Duodenal mucosa (tissue), 2 donors: Measurements from ENCODE around the gene PRR9.

Source experiments
- H3K27ac ChIP-seq: one replicate; pipeline ENCODE4 v1.7.0; 2013; ENCODE audit warnings: low read depth, low read length
- H3K27me3 ChIP-seq, 2 donors: one replicate each; pipeline ENCODE4 v1.7.0; 2013; ENCODE audit warnings: low read length in 2 of 2, control low read depth in 1 of 2; ENCODE audit not compliant: insufficient read depth in 2 of 2, control insufficient read depth in 1 of 2
- H3K36me3 ChIP-seq, 2 donors: one replicate each; pipeline ENCODE4 v1.7.0; 2013; ENCODE audit warnings: low read length in 2 of 2, control low read depth in 1 of 2; ENCODE audit not compliant: insufficient read depth in 2 of 2, control insufficient read depth in 1 of 2
- H3K4me1 ChIP-seq, 2 donors: one replicate each; pipeline ENCODE4 v1.7.0; 2013; ENCODE audit warnings: low read length in 2 of 2, control low read depth in 1 of 2; ENCODE audit not compliant: insufficient read depth in 2 of 2, control insufficient read depth in 1 of 2
- H3K4me3 ChIP-seq, 2 donors: one replicate each; pipeline ENCODE4 v1.7.0; 2013; ENCODE audit warnings: low read length in 2 of 2, low read depth in 1 of 2
- H3K9ac ChIP-seq, 2 donors: one replicate each; pipeline ENCODE4 v1.7.0; 2013; ENCODE audit warnings: low read length in 2 of 2, low read depth in 1 of 2
- H3K9me3 ChIP-seq, 2 donors: one replicate each; pipeline ENCODE4 v1.7.0; 2013; ENCODE audit warnings: low read length in 2 of 2, control low read depth in 1 of 2; ENCODE audit not compliant: control insufficient read depth in 1 of 2

PRR9 gene

DNA sequence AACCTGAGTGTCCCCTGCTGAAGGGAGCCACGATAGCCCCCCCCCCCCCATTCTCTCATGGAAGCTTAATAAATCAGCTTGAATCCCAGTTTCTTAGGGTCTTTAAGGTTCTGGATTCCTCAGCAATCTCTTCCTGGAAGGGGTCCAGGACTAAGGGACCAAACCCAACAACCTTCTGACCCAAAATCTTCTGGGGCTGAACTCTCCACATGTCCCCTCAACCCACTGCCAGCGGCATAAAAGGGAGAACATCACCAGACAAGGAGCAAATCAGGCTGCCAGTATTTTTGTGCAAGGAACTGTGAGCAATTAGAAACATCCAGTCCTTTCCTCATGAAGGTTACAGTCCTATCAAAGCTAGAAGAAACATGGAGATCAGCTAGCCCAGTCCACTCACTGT lies 29.4 kb downstream of the PRR9 start:
- no peak overlapping the region for H3K9ac ChIP-seq
- H3K4me1 ChIP-seq = no peaks in the 10 kb centered on the region
- no peaks in the 10 kb centered on the region for H3K9me3 ChIP-seq
- H3K27me3 ChIP-seq = peaks cover 0 to 11% of the 10 kb centered on the region in 2 donors
- H3K36me3 ChIP-seq = no peaks in the 10 kb centered on the region
- no peak overlapping the region for H3K4me3 ChIP-seq
- no peak overlapping the region for H3K27ac ChIP-seq

DNA sequence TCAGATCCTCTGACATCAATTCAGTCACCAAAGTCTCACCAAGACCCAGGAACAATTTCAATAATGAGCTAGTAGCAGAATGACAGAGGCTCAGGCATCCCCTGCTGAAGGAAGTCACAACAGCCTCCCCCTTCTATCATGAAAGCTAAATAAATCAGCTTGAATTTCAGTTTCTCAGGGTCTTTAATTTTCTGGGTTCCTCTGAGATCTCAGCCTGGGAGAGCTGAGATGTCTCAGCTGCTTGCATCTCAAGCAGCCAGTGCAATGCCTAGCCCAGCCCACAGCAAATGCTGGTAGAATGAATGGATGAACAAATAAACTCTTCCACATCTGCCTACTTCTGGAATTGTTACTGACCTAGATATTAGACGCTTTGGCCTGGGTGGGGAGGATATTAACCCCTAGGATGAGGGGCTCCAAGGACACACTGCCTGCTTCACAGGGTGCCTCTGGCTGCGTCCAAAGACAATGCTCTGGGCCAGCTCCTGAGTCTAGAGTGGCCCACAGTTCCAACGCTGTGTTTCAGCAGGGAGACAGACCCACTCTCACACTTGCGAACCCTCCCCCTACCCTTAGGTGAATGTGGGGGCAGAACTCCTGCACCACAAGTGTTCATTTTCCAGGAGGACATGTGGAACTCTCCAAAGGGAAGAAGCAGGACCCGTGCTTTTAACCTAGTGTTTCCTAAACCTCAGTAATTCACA lies 30.9 kb downstream of the PRR9 start:
- peaks cover 0 to 11% of the 10 kb centered on the region in 2 donors for H3K27me3 ChIP-seq
- H3K9me3 ChIP-seq = no peaks in the 10 kb centered on the region
- H3K9ac ChIP-seq = no peak overlapping the region
- H3K4me3 ChIP-seq = no peak overlapping the region
- H3K36me3 ChIP-seq = no peaks in the 10 kb centered on the region
- H3K4me1 ChIP-seq = no peaks in the 10 kb centered on the region
- H3K27ac ChIP-seq = no peak overlapping the region

DNA sequence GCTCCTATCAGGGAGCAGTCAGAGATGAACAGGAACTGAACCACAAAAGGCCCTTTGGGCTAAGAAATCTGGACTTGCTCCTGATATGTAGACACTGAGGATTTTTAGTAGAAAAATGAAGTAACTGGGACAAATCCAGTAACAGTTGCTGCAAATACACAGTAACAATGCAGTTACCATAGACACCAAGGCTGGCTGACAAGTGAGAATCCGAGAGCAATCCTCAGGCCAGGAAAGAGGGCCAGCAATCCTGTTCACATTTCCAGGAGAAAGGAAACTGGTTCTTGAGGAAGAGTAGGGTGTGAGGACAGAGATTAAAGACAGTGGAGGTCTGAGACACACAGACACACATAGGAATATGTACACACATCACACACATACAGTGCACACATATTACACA lies 32.8 kb downstream of the PRR9 start:
- Histone ChIP-seq H3K27me3 (peaks cover 0 to 11% of the 10 kb centered on the region in 2 donors), H3K36me3 (no peaks in the 10 kb centered on the region), H3K4me3 (no peak overlapping the region), H3K4me1 (no peaks in the 10 kb centered on the region), H3K9me3 (no peaks in the 10 kb centered on the region), H3K27ac (no peak overlapping the region), H3K9ac (no peak overlapping the region)

DNA sequence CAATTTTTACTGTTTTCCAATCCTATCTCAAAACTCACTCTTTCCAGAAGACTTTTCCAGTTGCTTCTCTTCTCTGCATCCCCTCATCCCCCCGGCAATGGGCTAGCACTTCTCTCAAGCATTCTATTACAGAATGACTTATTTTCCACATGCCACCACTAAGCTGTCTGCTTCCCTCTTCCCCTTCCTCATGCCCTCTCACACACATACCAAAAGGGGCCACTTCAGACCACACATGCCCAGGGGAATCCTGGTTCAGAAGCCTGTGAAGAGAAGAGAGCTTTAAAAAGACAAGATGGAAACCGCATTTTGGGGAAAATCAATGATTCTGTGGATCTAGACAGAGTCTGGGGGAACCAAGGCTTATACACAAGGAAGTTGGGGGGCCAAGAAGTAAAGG lies 33.7 kb downstream of the PRR9 start:
- Histone ChIP-seq H3K27me3 (peaks cover 0 to 11% of the 10 kb centered on the region in 2 donors), H3K9me3 (no peaks in the 10 kb centered on the region), H3K9ac (no peak overlapping the region), H3K27ac (no peak overlapping the region), H3K36me3 (no peaks in the 10 kb centered on the region), H3K4me1 (no peaks in the 10 kb centered on the region), H3K4me3 (no peak overlapping the region)

DNA sequence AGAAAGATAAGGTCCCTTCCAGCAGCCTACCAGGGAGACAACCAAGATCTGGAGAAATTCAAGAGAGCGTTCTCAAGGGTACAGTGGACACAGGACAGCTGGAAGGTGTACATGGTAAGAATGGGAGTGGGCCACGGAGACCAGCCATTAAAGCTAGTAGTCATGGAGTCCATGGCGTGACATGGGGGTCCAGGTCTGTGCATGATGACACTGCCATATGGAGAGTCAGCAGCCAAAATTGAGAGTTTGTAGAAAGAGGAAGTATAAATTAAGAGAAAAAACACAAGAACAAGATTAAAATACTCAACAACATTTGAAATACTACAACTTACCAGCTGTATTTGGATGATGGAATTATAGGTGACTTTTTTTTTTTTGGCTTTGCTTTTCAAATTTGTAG lies 34.2 kb downstream of the PRR9 start:
- no peak overlapping the region for H3K27ac ChIP-seq
- H3K4me3 ChIP-seq = no peak overlapping the region
- no peaks in the 10 kb centered on the region for H3K4me1 ChIP-seq
- no peaks in the 10 kb centered on the region for H3K9me3 ChIP-seq
- no peaks in the 10 kb centered on the region for H3K36me3 ChIP-seq
- no peak overlapping the region for H3K9ac ChIP-seq
- peaks cover 0 to 11% of the 10 kb centered on the region in 2 donors for H3K27me3 ChIP-seq

DNA sequence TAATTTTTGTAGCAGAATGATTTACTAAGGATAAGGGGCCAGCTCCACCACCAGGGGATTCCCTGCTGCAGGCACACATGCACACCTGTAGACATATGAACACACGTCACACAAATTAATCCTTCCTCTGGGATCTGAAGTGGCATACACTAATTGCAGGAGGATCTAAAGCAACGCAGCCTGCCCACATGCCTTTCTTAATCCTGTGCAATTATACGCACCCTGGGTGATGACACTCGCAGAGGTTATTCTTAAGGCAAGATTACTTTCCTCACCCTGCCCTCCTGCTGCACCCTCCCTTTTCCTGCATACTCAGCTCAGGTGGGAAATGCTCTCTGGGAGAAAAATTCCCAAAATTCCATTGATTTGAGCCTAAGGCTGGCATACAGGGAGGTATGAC lies 34.6 kb downstream of the PRR9 start:
- no peaks in the 10 kb centered on the region for H3K4me1 ChIP-seq
- H3K36me3 ChIP-seq = no peaks in the 10 kb centered on the region
- H3K4me3 ChIP-seq = no peak overlapping the region
- H3K9me3 ChIP-seq = no peaks in the 10 kb centered on the region
- H3K9ac ChIP-seq = no peak overlapping the region
- H3K27ac ChIP-seq = no peak overlapping the region
- H3K27me3 ChIP-seq = peaks cover 0 to 10% of the 10 kb centered on the region in 2 donors

DNA sequence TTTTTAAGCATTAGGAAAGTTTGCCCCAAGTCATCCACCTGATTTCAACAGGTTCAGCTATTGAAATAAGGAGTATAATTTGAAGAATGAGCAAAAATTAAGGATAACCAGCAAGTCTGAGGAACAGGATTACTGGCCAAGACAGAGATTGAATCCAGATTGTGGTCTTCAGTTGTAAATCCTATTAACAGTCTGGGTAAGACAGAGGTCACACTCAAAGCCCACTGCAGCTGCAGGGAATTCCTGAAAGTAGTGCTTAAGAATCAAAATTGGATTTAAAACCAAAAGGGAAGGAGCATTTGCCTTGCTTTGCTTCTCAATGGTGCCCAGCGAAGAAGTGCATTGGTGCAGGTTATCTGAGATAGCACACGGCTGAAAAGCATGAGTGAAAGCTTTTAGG lies 35.7 kb downstream of the PRR9 start:
- no peaks in the 10 kb centered on the region for H3K4me1 ChIP-seq
- H3K9me3 ChIP-seq = no peaks in the 10 kb centered on the region
- no peak overlapping the region for H3K4me3 ChIP-seq
- peaks cover 0 to 5% of the 10 kb centered on the region in 2 donors for H3K27me3 ChIP-seq
- H3K36me3 ChIP-seq = no peaks in the 10 kb centered on the region
- H3K27ac ChIP-seq = no peak overlapping the region
- no peak overlapping the region for H3K9ac ChIP-seq

DNA sequence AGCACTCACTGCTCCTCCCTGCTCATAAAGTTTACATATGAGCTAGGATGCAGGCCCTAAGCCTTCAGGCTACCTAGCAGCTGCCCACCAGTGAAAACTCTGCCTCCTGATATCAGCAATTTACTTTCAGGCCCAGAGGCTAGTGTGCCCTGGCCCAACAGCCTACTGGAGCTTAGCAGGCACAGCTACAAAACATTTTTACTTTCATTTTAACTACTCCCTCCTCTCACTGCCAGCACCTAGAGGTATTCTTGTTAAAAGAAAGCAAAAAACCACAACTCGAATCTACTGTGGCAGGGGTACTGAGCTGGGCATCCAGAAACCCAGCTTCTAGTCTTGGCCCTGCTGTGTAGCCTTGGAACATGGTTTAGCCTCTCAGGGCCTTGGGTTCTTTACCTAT lies 36.3 kb downstream of the PRR9 start:
- Histone ChIP-seq H3K27ac (no peak overlapping the region), H3K27me3 (peaks cover under 1 to 5% of the 10 kb centered on the region in 2 donors), H3K9me3 (no peaks in the 10 kb centered on the region), H3K4me3 (no peak overlapping the region), H3K4me1 (no peaks in the 10 kb centered on the region), H3K36me3 (no peaks in the 10 kb centered on the region), H3K9ac (no peak overlapping the region)

DNA sequence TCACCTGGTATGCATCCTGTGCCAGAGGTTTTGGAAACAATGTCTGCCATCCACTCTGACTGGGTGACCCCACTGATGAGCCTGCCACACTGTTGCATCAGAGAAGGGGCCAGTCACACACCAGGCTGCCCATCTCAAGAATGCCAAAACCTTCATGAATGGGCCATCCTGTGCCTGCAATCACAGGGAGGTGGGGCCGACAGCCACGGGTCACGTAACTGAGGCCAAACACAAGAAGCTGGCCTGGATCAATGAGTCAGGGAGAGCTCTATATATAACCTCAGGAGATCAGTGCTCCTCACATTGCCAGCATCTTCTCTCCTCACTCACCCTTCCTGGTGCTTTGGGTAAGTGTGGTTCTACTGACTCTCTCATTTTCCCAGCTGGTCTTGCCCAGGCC lies 42.0 kb downstream of the PRR9 start, which contains the start of gene LORICRIN:
LORICRIN (plus strand) TSS at position 301 of the 400 bp plus-strand sequence. CDS start 1,263 bp downstream, outside the sequence.
- no peaks in the 10 kb centered on the region for H3K9me3 ChIP-seq
- H3K4me3 ChIP-seq = no peak within 1 kb of the TSS
- no peaks in the 10 kb centered on the region for H3K36me3 ChIP-seq
- H3K27ac ChIP-seq = no peak within 1 kb of the TSS
- H3K27me3 ChIP-seq = peaks cover 37 to 44% of the 10 kb centered on the region in 2 donors
- no peak within 1 kb of the TSS for H3K9ac ChIP-seq
- peaks cover 0 to 5% of the 10 kb centered on the region in 2 donors for H3K4me1 ChIP-seq

DNA sequence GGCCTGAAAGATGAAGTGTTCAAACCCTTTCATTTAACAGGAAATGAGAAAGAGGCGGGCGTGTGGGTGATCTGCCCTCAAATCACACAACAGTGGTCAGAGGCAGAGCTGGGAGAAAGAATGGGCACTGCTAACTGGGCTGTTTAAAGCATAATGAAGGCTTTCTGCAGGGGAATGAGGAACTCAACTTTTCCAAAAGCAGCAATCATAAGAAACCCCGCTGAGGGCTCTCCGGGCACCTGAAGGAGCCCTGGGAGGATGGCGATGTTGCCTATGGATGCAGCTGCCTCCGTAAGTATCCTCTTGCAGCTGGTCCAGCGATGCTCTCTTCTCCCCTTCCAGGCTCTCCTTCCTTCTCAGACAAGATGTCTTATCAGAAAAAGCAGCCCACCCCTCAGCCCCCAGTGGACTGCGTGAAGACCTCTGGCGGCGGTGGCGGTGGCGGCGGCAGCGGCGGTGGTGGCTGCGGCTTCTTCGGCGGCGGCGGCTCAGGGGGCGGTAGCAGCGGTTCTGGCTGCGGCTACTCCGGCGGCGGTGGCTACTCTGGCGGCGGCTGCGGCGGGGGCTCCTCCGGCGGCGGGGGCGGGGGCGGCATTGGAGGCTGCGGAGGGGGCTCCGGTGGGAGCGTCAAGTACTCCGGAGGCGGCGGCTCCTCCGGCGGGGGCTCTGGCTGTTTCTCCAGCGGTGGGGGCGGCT lies 43.3 kb downstream of the PRR9 start:
- Histone ChIP-seq H3K27me3 (peaks cover 38 to 51% of the 10 kb centered on the region in 2 donors), H3K4me1 (peaks cover 0 to 5% of the 10 kb centered on the region in 2 donors), H3K9me3 (no peaks in the 10 kb centered on the region), H3K9ac (no peak overlapping the region), H3K27ac (no peak overlapping the region), H3K36me3 (no peaks in the 10 kb centered on the region), H3K4me3 (no peak overlapping the region)
